Tibial artery (tissue), 4 donors: ENCODE data around the gene ILRUN.
"Not testable (repeated sequence)": the region's sequence is repeated elsewhere in the genome, so short reads cannot be mapped to it uniquely, and the experiment has no call there.

Experiments used
- DNase-seq, 2 donors: peaks; one replicate each; pipeline ENCODE4 v3.0.0-alpha.2; 2019
- H3K27ac ChIP-seq, 2 donors: fragments of 200-600 bp; sonication (generic) in 1 of 2; 1 replicate in 1 of 2; 2 replicates in 1 of 2; pipeline ENCODE4 v1.5.1; 2018 to 2019; ENCODE audit warnings: mild to moderate bottlenecking in 1 of 2
- H3K27me3 ChIP-seq, 2 donors: fragments of 200-600 bp; sonication (generic) in 1 of 2; one replicate each; pipeline versions ENCODE4 v1.5.1 to v1.6.0; 2016 to 2019
- H3K36me3 ChIP-seq, 3 donors: fragments of 200-600 bp; sonication (generic) in 2 of 3; one replicate each; pipeline ENCODE4 v1.5.1; 2016 to 2019; ENCODE audit warnings: mild to moderate bottlenecking in 2 of 3
- H3K4me1 ChIP-seq, 4 donors: fragments of 200-600 bp; sonication (generic) in 2 of 4; 1 replicate in 3 of 4; 2 replicates in 1 of 4; pipeline ENCODE4 v1.5.1; 2016 to 2019
- H3K4me3 ChIP-seq, 2 donors: fragments of 200-600 bp; sonication (generic) in 1 of 2; 1 replicate in 1 of 2; 2 replicates in 1 of 2; pipeline ENCODE4 v1.5.1; 2018 to 2019; ENCODE audit warnings: mild to moderate bottlenecking in 2 of 2
- H3K9me3 ChIP-seq, 3 donors: fragments of 200-600 bp; sonication (generic) in 1 of 3; one replicate each; pipeline ENCODE4 v1.5.1; 2016 to 2019
- CTCF ChIP-seq, 2 experiments: fragments of 200-600 bp in 1 of 2; fragments of 450-650 bp in 1 of 2; IDR thresholded peaks; one replicate each; pipeline ENCODE4 v1.5.1; 2017 to 2019; ENCODE audit warnings: antibody characterized with exemption in 2 of 2, mild to moderate bottlenecking in 1 of 2, moderate library complexity in 1 of 2
- intact Hi-C: fragments of 100-400 bp; cut with DNase I; formaldehyde crosslinking; loops from one replicate; pipeline ENCODE4 v1.15.0; 2023; ENCODE audit warnings: low total_unique reads

ILRUN gene

GRCh38 chr6:34722451-34722850 lies 25.9 kb upstream of the ILRUN start:
- no peak for TF ChIP-seq CTCF (IDR thresholded peaks at IDR 0.05)
- Histone ChIP-seq H3K9me3 (no peaks in the 10 kb centered on the region), H3K27me3 (no peaks in the 10 kb centered on the region), H3K4me1 (no peaks in the 10 kb centered on the region), H3K27ac (no peak overlapping the region), H3K36me3 (no peaks in the 10 kb centered on the region), H3K4me3 (no peak overlapping the region)
- intact Hi-C loops, result no loop called here
- no peak for DNase-seq

GRCh38 chr6:34720160-34720559 lies 23.6 kb upstream of the ILRUN start:
- H3K4me3 ChIP-seq, H3K27ac ChIP-seq, intact Hi-C loops: not testable (repeated sequence)

GRCh38 chr6:34719646-34720045 lies 23.1 kb upstream of the ILRUN start:
- H3K9me3 ChIP-seq, H3K4me1 ChIP-seq, intact Hi-C loops, DNase-seq, H3K4me3 ChIP-seq, H3K27me3 ChIP-seq, H3K27ac ChIP-seq, H3K36me3 ChIP-seq: not testable (repeated sequence)

More at GRCh38 chr6:34720160-34720559, 23.6 kb upstream of the ILRUN start:
- not testable (repeated sequence) for H3K4me1 ChIP-seq, H3K36me3 ChIP-seq, DNase-seq, H3K9me3 ChIP-seq, H3K27me3 ChIP-seq

GRCh38 chr6:34718976-34719375 lies 22.4 kb upstream of the ILRUN start:
- H3K9me3 ChIP-seq, result no peaks in the 10 kb centered on the region
- TF ChIP-seq CTCF (IDR thresholded peaks at IDR 0.05), result no peak
- H3K27me3 ChIP-seq, result no peaks in the 10 kb centered on the region
- H3K27ac ChIP-seq, result no peak overlapping the region
- intact Hi-C loops, result no loop called here
- H3K4me1 ChIP-seq, result no peaks in the 10 kb centered on the region
- no peaks in the 10 kb centered on the region for H3K36me3 ChIP-seq
- no peak for DNase-seq
- H3K4me3 ChIP-seq, result no peak overlapping the region

GRCh38 chr6:34717466-34717865 lies 20.9 kb upstream of the ILRUN start:
- Histone ChIP-seq H3K27me3 (no peaks in the 10 kb centered on the region), H3K4me1 (no peaks in the 10 kb centered on the region), H3K27ac (no peak overlapping the region), H3K4me3 (no peak overlapping the region), H3K36me3 (no peaks in the 10 kb centered on the region), H3K9me3 (no peaks in the 10 kb centered on the region)
- DNase-seq, result no peak
- no peak for TF ChIP-seq CTCF (IDR thresholded peaks at IDR 0.05)
- intact Hi-C loops, result no loop called here

GRCh38 chr6:34714663-34715062 lies 18.1 kb upstream of the ILRUN start:
- H3K36me3 ChIP-seq, result no peaks in the 10 kb centered on the region
- no peak for TF ChIP-seq CTCF (IDR thresholded peaks at IDR 0.05)
- H3K27me3 ChIP-seq, result no peaks in the 10 kb centered on the region
- no peak for DNase-seq
- intact Hi-C loops, result no loop called here
- peaks cover 0 to 3% (median 2%) of the 10 kb centered on the region in 4 donors for H3K4me1 ChIP-seq
- H3K27ac ChIP-seq, result no peak overlapping the region
- no peak overlapping the region for H3K4me3 ChIP-seq
- H3K9me3 ChIP-seq, result no peaks in the 10 kb centered on the region

GRCh38 chr6:34712881-34713280 lies 16.3 kb upstream of the ILRUN start:
- intact Hi-C loops, H3K4me3 ChIP-seq, H3K9me3 ChIP-seq, H3K27me3 ChIP-seq, DNase-seq, H3K36me3 ChIP-seq, H3K27ac ChIP-seq: not testable (repeated sequence)
- H3K4me1 ChIP-seq, result peaks cover 0 to 12% (median 11%) of the 10 kb centered on the region in 4 donors
